ENCODE measurements around the gene REX1BD.
"Not testable (repeated sequence)": the region's sequence is repeated elsewhere in the genome, so short reads cannot be mapped to it uniquely, and the experiment has no call there.

Gene REX1BD

GRCh38 chr19:18580311-18580710 is 8.3 kb upstream of the REX1BD start:
- no peak for DNase-seq

- no peak for DNase-seq
Observed at GRCh38 chr19:18586306-18586705, 2.3 kb upstream of the REX1BD start.

GRCh38 chr19:18587561-18587960 is 1.0 kb upstream of the REX1BD start:
- DNase-seq, result no peak

DNA sequence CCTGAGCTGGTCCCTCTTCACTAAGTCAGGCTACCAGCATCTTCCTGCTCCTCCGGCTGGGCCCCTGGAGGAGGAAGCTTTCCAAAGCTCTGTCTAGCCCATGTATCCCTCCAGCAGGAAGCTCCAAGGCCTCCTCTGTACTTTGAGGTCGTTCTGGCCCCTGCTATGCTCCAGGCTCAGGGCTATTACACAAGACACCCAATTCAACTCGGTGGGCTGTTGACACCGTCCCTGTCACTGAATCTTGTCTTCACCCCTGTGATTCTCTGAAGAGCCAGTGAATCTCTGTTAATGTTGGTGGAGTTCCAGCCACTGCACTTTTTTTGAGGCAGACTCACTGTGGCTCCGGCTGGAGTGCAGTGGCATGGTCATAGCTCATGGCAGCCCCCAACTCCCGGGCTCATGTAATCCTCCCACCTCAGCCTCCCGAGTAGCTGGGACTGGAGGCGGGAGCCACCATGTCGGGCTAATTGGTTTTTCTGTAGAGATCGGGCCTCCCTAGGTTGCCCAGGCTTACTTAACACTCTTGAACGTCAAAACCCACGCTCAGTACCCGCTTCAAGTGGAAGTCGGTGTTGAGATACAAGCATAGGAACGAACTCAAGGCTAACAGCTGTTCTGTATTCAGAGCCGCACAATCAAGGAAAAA is 512 bp upstream of the REX1BD start:
- no peak for DNase-seq

DNA sequence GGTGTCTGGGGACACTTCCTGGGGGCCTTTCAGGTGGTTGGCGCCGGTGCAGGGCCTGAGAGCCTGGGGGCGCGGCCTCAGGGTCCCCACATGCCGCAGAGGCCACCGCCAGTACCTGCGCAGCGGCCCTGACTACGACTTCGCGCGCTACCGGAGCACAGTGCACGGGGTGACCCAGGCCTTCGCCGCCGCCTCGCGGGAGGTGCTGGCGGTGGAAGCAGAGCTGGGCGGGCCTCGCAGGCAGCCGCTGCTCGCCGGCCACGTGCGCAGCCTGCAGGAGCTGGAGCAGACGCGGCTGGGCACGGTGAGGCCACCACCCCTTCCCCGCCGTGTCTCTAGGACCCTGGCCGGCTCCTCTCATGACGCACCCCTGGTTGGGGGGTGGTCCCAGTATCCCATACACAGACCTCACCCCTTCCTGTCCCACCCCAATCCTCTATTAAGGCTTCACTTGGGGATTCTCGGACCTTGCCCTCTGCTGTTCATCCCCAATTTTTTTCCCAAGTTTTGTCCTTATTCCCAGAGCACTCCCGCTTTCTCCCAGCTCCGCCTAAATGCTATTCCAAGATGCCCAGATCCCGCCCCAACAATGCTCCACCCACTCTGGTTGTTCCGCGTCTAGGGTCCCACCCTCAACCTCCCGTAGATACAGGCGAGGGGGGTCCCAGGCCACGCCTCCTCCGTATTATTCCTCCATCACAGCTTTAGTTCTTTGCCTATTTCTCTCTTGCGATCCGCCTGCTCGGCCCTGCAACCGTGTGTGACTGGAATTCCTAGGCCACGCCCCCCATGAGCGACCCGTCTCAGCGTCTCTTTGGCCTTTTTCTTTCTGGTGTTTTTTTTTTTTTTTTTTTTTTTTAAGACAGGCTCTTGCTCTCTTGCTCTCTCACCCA is 1.0 kb downstream of the REX1BD start:
- peak; percentile 71 for DNase-seq

DNA sequence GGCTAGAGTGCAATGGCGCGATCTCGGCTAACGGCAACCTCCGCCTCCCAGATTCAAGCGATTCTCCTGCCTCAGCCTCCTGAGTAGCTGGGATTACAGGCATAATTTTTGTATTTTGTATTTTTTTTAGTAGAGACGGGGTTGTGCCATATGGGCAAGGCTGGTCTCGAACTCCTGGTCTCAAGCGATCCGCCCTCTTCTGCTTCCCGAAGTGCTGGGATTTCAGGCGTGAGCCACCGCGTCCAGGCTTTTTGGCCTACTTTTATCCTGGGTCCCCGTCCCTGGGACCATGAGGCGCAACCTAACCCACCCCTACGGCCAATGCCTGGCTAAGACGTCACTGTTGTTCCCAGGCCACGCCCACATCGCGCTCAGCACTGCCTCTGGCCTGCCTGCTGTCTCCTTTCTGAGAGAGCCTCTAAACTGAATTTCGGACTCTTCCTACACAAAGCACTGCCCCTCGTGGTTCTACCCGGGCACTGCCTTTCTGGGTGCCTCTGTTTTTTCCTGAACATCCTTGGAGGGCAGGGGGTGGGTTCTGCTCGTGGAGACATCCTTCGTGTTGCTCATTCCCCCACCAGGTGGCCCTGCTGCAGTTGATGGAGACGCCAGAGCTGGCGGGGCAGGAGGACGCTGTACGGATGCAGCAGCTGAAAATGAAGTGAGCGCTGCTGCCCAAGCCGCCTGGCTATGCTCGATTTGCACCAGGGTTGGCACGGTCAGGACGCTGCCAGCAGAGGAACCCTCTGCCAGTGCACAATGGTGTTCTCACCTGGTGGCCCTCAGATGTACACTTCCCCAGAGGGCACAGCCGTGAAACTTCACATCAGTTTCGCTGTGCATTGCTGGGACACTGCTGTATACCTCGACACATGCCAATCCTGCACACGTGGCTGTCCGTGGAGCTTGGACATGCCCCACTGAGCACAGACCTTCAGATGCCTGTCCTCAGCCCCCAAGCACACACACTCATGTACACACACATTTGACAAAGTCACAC is 2.0 kb downstream of the REX1BD start:
- peak; percentile 52 for DNase-seq

DNA sequence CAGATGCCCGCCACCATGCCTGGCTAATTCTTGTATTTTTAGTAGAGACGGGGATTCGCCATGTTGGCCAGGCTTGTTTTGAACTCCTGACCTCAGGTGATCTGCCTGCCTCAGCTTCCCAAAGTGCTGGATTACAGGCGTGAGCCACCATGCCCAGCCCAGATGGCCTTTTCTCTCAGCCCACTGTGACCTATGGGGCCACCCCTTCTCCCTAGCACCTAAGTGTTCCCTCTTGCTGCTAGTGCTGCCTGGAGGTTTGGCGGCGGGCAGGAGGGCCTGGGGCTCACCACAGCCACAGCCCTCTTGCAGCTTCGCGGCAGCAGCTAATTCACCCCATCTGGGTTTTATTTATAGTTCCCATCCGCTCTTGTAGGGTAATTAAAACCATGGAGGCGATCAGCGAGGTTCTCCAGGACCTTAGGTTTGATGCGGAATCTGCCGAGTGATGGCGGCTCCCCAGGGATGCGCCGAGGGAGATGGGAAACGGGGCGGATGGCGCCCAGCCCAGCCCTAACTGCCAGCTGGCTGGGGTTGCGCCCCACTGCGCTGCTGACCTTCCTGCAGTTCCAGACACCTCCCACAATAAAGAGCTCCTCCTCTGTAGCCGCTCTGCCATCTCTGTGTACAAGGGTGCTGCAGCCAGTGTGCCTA is 3.3 kb downstream of the REX1BD start:
- no peak for DNase-seq

GRCh38 chr19:18592732-18593131 is 4.1 kb downstream of the REX1BD start:
- DNase-seq, result not testable (repeated sequence)

DNA sequence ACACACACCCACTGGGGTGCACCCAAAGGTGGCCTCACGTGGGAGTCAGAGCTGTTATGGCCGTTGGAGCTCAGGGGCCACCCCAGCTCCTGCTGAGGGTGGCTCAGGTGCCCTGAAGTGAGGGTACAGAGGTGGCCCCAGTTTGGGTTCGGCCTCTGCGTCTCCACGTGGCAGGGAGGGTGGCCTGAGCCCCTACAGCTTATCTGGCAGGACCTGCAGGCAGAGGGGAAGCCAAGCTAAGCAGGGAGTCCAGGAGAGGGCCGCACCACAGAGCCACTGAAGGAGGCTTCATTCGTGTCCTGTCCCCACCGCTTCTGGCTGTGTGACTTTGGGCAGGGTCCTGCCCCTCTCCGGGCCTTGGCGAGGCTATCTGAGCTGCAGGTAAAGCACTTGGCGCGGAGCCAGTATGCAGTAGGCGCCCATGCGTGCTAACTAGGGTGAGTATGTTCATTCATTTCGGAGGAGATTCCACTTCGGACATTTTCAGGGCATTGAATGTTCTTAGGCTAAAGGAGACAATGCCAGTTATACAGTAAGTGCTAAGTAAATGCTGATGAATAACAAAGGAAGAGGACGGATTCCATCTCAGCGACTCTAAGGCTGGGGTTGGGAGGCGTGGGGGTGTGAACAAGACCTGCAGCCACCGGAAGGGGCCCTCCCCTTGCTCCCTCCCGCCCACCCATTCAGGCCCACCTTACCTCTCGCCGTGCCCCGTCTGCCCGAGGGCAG is 4.9 kb downstream of the REX1BD start:
- no peak for DNase-seq

- peak; percentile 82 for DNase-seq
Observed at GRCh38 chr19:18594096-18594823, 5.7 kb downstream of the REX1BD start.

DNA sequence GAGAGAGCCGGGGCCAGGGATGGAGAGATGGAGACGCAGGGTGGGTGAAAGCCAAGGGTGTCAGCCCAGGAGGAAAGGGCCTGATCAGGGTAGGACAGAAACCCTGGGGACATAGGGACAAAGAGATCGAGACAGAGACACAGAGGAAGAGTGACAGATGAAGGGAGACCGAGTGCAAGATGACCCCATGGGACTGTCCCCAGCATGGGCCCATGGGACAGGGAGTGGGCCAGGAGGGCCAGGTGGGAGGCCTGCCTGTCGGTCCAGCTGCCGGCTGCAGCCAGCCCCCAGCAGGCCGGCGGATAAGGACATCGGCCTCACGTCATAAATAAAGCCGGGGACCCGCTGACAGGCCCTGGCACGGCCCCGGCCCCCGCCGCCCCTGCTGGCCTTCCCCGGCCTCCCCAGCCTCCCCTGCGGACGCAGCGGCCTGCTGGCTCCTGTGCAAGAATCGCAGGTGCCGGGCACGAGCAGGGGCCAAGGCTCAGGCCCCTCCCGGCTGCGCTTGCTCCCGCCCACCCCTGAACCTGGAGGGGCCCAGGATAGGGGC is 6.3 kb downstream of the REX1BD start:
- DNase-seq, result no peak

DNA sequence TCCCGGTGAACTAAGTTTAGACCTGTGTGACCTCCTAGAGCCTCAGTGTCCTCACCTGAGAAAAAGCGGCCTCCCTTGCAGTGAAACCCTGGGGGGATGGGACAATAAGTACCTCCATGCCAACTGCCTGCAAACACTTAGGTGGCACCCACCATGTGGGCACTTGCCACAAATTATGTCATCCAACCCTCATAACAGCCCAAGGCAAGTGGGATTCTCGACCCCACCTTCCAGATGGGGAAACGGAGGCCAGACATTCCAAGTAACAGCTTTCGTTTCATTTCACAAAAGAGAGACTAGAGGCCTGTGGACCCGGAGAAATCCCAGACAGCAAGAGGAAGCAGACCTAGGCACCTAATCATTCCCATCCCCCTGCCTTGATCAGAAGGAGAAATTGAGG is 6.9 kb downstream of the REX1BD start:
- DNase-seq, result no peak

- DNase-seq, result no peak
Observed at GRCh38 chr19:18596752-18597157, 8.2 kb downstream of the REX1BD start.

DNA sequence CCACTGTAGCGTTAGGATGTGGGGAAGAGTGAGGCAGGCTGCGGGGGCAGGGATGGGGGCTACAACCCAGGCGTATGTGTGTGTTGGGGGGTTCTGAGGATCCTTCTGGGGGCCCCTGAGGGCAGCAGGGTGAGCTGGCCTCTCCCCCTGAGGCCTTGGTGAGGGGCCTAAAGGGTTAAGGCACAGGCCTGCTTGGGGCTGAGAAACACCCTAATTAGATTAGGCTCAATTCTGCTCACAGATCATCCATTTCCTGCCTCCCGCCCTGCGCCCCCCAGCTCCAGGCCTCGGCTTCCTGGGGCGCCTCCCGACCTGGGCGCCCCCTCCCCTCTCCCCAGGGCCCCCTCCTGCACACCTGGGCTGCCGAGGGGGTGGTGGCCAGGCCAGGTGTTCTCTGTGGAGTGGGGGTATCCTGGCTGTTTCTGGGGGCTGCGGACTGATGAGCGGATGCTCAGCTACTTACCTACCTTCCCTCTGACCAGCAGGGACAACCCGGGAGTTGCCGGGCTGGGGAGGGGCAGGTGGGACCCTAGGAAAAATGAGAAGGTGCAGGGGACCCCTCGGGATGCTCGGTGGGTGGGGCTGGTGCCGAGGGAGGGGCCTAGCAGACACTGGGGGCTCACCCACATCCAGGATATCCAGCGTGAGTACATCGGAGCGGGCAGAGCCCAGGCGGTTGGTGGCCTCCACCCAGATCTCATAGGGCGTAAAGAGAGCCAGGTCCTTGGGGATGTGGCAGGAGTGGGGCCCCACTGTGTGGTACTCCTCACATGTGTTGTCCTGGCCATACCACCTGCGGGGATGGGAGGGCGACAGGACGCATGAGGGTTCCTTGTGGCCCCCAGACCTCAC is 9.4 kb downstream of the REX1BD start:
- DNase-seq, result no peak

DNA sequence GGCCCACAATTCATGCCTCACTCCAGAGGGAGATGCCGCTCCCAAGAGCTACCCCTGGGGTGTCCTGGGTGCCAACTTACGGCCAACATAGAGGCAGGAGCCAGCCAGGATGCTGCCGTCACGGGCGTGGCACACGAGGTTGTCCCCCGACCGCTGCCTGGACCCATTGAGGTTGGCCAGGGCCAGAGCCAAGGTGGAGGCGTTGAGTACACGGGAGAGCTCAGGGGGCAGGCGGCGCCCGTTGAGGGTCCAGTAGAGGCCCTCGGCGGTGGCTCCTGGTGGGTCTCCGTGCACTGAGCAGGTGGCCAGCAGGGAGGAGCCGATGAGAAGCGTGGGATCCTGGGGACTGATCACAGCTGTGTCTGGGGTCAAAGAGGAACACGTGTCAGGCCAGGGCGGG is 10.9 kb downstream of the REX1BD start:
- no peak for DNase-seq

GRCh38 chr19:18600692-18601397 is 12.2 kb downstream of the REX1BD start:
- not testable (repeated sequence) for DNase-seq

DNA sequence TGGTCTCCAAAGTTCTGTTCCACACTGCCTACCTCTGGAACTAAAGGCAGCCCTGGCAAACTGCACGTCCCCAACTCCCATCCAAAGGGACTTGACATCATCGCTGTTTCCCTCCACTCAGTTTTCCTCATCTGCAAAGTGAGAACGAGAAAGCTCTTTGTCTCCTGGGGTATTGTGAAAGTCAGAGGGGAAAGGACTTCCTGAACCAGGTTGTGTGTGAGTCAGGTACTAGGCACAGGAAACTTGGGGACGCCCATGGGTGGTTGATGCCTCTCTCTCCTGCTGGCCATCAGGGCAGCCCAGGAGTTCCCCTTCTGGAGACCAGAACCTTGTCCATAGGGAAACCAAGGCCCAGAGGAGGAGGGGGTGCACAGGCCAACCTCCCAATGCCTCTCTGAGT is 13.3 kb downstream of the REX1BD start:
- no peak for DNase-seq

DNA sequence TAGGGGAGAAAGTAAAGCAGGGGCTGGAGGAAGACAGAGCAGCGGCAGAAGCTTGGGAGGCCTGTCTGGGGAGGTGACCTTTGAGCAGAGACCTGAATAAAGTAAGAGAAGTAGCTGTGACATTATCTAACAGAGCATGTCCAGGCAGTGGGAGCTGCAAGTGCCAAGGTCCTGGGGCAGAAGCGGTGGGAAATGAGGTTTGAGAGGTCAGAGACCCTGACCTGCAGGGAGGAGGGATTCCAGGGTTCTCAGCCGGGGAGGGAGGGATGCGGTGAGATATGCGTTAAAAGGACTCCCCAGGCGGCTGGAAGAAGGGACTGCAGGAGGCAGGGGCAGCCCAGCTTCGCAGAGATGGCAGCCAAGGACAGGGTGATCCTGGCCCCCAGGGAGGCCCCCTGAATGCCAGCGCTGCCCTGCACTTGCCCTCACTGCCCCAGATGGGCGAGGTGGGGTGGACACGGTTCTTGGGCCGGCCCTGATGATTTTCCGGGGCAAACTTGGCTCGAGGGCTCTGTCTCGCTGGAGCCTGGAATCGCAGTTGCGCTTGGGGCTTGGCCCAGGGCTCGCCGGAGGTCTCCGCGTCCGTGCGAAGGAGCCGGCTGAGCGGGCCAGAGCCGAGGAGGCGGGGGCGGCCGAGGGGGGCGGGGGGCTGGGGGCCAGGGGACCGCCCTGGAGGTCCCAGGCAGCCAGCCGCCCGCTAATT is 14.8 kb downstream of the REX1BD start:
- no peak for DNase-seq
